HepG2 (cell line): ENCODE data around the gene HTD2.

Experiments used
- BCLAF1 ChIP-seq: fragments of 450-650 bp; IDR thresholded peaks from 2 replicates; pipeline ENCODE4 v1.6.1; 2017; ENCODE audit warnings: mild to moderate bottlenecking
- BORCS8-MEF2B ChIP-seq: sonication (generic); formaldehyde crosslinking; IDR thresholded peaks from 2 replicates; pipeline ENCODE4 v1.8.0; 2022; ENCODE audit warnings: mild to moderate bottlenecking, missing genetic modification reagents
- GATAD1 ChIP-seq: IDR thresholded peaks from 2 replicates; pipeline ENCODE4 v1.6.1; 2016; ENCODE audit warnings: missing genetic modification reagents, missing compliant biosample characterization
- IRF2 ChIP-seq: IDR thresholded peaks from 2 replicates; pipeline ENCODE4 v1.6.1; 2018; ENCODE audit warnings: missing genetic modification reagents, missing compliant biosample characterization
- MEF2D ChIP-seq: sonication (generic); formaldehyde crosslinking; IDR thresholded peaks from 2 replicates; pipeline ENCODE4 v1.5.1; 2020; ENCODE audit warnings: mild to moderate bottlenecking, missing genetic modification reagents
- MEIS1 ChIP-seq: sonication (generic); formaldehyde crosslinking; IDR thresholded peaks from 2 replicates; pipeline ENCODE4 v1.9.0; 2021; ENCODE audit warnings: mild to moderate bottlenecking, missing genetic modification reagents, moderate library complexity, borderline replicate concordance
- RNF2 ChIP-seq: fragments of 450-650 bp; conservative IDR thresholded peaks from 2 replicates; pipeline ENCODE4 v1.6.1; 2016; ENCODE audit warnings: low read depth
- SIN3B ChIP-seq: fragments of 150-350 bp; IDR thresholded peaks from 2 replicates; pipeline ENCODE4 v1.6.1; 2014; ENCODE audit warnings: low read length
- SMAD1 ChIP-seq: sonication (generic); formaldehyde crosslinking; IDR thresholded peaks from 2 replicates; pipeline ENCODE4 v1.4.0; 2020; ENCODE audit warnings: missing genetic modification reagents, low read depth, mild to moderate bottlenecking, borderline replicate concordance
- UBTF ChIP-seq: sonication (generic); formaldehyde crosslinking; IDR thresholded peaks from 2 replicates; pipeline ENCODE4 v1.4.0; 2020; ENCODE audit warnings: mild to moderate bottlenecking, missing genetic modification reagents
- TF ChIP-seq, protein P1 (sequence below): IDR thresholded peaks from 2 replicates; pipeline ENCODE4 v1.6.1; 2012; ENCODE audit warnings: inconsistent platforms
- TF ChIP-seq, protein P2 (sequence below): sonication (generic); formaldehyde crosslinking; IDR thresholded peaks from 2 replicates; pipeline ENCODE4 v1.4.0; 2020; ENCODE audit warnings: missing genetic modification reagents, borderline replicate concordance
- TF ChIP-seq, protein P3 (sequence below): sonication (generic); formaldehyde crosslinking; IDR thresholded peaks from 2 replicates; pipeline ENCODE4 v1.5.0; 2020; ENCODE audit warnings: mild to moderate bottlenecking, missing genetic modification reagents, moderate library complexity
- TF ChIP-seq, protein P4 (sequence below): sonication (generic); formaldehyde crosslinking; IDR thresholded peaks from 2 replicates; pipeline ENCODE4 v1.4.0; 2020; ENCODE audit warnings: missing genetic modification reagents, mild to moderate bottlenecking, borderline replicate concordance

GRCh38 chr3:58332575-58333188 lies 26.4 kb downstream of the HTD2 start, which contains the start of gene PXK:
- TF ChIP-seq BORCS8-MEF2B (CRISPR knock-in tag), result peak; percentile 63; the same call in 1 of the 2 replicates
- TF ChIP-seq, protein P1, sequence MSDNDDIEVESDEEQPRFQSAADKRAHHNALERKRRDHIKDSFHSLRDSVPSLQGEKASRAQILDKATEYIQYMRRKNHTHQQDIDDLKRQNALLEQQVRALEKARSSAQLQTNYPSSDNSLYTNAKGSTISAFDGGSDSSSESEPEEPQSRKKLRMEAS, result peak; percentile 94
- no peak for TF ChIP-seq MEF2D (CRISPR knock-in tag)
- TF ChIP-seq, protein P2, sequence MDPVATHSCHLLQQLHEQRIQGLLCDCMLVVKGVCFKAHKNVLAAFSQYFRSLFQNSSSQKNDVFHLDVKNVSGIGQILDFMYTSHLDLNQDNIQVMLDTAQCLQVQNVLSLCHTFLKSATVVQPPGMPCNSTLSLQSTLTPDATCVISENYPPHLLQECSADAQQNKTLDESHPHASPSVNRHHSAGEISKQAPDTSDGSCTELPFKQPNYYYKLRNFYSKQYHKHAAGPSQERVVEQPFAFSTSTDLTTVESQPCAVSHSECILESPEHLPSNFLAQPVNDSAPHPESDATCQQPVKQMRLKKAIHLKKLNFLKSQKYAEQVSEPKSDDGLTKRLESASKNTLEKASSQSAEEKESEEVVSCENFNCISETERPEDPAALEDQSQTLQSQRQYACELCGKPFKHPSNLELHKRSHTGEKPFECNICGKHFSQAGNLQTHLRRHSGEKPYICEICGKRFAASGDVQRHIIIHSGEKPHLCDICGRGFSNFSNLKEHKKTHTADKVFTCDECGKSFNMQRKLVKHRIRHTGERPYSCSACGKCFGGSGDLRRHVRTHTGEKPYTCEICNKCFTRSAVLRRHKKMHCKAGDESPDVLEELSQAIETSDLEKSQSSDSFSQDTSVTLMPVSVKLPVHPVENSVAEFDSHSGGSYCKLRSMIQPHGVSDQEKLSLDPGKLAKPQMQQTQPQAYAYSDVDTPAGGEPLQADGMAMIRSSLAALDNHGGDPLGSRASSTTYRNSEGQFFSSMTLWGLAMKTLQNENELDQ (CRISPR knock-in tag), result no peak
- TF ChIP-seq IRF2 (CRISPR knock-in tag), result no peak
- 0 out of 2 replicates have a peak, but pooled peaks have one; percentile 58 for TF ChIP-seq SMAD1
- TF ChIP-seq UBTF (CRISPR knock-in tag), result peak; percentile 87
- TF ChIP-seq RNF2, result no peak; the same call in 1 of the 2 replicates
- no peak for TF ChIP-seq SIN3B
- no peak for TF ChIP-seq MEIS1
- TF ChIP-seq, protein P3, sequence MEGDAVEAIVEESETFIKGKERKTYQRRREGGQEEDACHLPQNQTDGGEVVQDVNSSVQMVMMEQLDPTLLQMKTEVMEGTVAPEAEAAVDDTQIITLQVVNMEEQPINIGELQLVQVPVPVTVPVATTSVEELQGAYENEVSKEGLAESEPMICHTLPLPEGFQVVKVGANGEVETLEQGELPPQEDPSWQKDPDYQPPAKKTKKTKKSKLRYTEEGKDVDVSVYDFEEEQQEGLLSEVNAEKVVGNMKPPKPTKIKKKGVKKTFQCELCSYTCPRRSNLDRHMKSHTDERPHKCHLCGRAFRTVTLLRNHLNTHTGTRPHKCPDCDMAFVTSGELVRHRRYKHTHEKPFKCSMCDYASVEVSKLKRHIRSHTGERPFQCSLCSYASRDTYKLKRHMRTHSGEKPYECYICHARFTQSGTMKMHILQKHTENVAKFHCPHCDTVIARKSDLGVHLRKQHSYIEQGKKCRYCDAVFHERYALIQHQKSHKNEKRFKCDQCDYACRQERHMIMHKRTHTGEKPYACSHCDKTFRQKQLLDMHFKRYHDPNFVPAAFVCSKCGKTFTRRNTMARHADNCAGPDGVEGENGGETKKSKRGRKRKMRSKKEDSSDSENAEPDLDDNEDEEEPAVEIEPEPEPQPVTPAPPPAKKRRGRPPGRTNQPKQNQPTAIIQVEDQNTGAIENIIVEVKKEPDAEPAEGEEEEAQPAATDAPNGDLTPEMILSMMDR (CRISPR knock-in tag), result no peak; the same call in none of the 2 replicates
- TF ChIP-seq, protein P4, sequence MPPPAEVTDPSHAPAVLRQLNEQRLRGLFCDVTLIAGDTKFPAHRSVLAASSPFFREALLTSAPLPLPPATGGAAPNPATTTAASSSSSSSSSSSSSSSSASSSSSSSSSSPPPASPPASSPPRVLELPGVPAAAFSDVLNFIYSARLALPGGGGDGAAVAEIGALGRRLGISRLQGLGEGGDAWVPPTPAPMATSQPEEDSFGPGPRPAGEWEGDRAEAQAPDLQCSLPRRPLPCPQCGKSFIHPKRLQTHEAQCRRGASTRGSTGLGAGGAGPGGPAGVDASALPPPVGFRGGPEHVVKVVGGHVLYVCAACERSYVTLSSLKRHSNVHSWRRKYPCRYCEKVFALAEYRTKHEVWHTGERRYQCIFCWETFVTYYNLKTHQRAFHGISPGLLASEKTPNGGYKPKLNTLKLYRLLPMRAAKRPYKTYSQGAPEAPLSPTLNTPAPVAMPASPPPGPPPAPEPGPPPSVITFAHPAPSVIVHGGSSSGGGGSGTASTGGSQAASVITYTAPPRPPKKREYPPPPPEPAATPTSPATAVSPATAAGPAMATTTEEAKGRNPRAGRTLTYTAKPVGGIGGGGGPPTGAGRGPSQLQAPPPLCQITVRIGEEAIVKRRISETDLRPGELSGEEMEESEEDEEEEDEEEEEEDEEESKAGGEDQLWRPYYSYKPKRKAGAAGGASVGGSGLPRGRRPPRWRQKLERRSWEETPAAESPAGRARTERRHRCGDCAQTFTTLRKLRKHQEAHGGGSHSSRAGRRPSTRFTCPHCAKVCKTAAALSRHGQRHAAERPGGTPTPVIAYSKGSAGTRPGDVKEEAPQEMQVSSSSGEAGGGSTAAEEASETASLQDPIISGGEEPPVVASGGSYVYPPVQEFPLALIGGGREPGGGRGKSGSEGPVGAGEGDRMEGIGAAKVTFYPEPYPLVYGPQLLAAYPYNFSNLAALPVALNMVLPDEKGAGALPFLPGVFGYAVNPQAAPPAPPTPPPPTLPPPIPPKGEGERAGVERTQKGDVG (CRISPR knock-in tag), result no peak
- TF ChIP-seq GATAD1 (CRISPR knock-in tag), result peak; percentile 23; the same call in 1 of the 2 replicates
- no peak for TF ChIP-seq BCLAF1
